ENCODE data around the gene CEMP1.

The CEMP1 gene

GRCh38 chr16:2517954-2518605 is 13.1 kb downstream of the CEMP1 start:
- Histone ChIP-seq H3K4me1 (ENCODE audit: control insufficient read depth, low read length) (peaks cover 57% of the 10 kb centered on the region), H3K9me3 (ENCODE audit: control insufficient read depth, insufficient read depth, low read length) (no peaks in the 10 kb centered on the region), H3K9me2 (replicated peaks; ENCODE audit: control insufficient read depth, low read length) (no peaks in the 10 kb centered on the region), H3K4me3 (ENCODE audit: low read length) (no peak overlapping the region), H3K27ac (ENCODE audit: low read depth, low read length) (no peak overlapping the region), H3F3A (ENCODE audit: control insufficient read depth, insufficient read depth) (peaks cover 8% of the 10 kb centered on the region), H3K27me3 (ENCODE audit: control insufficient read depth, low read length) (no peaks in the 10 kb centered on the region), H3K79me2 (ENCODE audit: control insufficient read depth, low read length) (peaks cover 71% of the 10 kb centered on the region), H3K36me3 (ENCODE audit: control insufficient read depth, low read length) (peaks cover 31% of the 10 kb centered on the region), H3K4me2 (ENCODE audit: low read length) (no peak overlapping the region), H4K20me1 (ENCODE audit: control insufficient read depth, insufficient read depth, low read depth, low read length) (peaks cover 13% of the 10 kb centered on the region)
- no peak for TF ChIP-seq CTCF (IDR thresholded peaks at IDR 0.05; ENCODE audit: low read depth, low read length, poor library complexity, severe bottlenecking)
- no peak for TF ChIP-seq EZH2phosphoT487 (IDR thresholded peaks at IDR 0.05; ENCODE audit: borderline replicate concordance, low read length)

DNA sequence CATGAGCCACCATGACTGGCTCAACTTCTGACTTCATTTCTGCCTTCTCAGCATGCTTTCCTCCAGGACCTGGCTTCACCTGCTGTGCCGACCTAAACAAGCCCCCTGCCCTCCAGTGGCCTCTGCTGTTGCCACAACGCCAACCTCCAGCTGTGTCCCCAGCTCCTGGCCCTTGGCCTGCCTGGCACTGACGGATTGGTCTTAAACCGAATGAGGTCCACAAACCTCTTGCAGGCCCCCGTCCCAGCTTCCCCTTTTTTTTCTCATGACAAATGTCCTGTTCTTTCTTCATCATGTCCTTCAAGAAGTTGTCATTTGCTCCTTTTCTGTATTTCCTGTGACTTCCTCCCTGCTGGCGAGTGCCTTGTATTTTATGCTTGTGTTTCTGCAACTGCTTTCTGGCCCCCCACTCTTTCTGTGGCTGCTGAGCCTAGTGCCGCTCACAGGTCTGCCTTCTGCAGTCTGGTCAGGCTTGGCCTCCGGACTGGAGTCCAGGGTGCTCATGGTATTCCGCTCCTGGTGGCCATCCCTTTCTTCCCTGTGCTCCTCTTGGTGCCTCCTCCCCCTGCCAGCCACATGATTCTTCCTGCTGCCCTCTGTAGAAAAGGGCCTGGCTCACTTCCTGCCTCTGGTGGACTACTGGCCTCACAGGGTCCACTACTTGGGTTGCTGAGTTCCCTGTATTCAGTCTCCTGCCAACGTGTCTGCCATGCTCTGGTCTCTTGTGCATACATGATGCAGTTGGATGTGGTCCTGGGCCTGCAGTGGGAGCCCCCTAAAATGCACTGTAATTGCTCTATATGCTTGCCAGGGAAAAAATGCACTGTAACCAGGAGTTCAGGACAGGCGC is 14.6 kb downstream of the CEMP1 start:
- peaks cover 10% of the 10 kb centered on the region for H3F3A ChIP-seq (ENCODE audit: control insufficient read depth, insufficient read depth)
- TF ChIP-seq EZH2phosphoT487 (IDR thresholded peaks at IDR 0.05; ENCODE audit: borderline replicate concordance, low read length) (no peak), CTCF (IDR thresholded peaks at IDR 0.05; ENCODE audit: low read depth, low read length, poor library complexity, severe bottlenecking) (no peak)
- peaks cover 71% of the 10 kb centered on the region for H3K79me2 ChIP-seq (ENCODE audit: control insufficient read depth, low read length)
- H3K9me3 ChIP-seq (ENCODE audit: control insufficient read depth, insufficient read depth, low read length): no peaks in the 10 kb centered on the region
- no peak overlapping the region for H3K27ac ChIP-seq (ENCODE audit: low read depth, low read length)
- peaks cover 68% of the 10 kb centered on the region for H3K4me1 ChIP-seq (ENCODE audit: control insufficient read depth, low read length)
- H3K4me3 ChIP-seq (ENCODE audit: low read length): no peak overlapping the region
- peaks cover 26% of the 10 kb centered on the region for H3K36me3 ChIP-seq (ENCODE audit: control insufficient read depth, low read length)
- no peaks in the 10 kb centered on the region for H3K9me2 ChIP-seq (replicated peaks; ENCODE audit: control insufficient read depth, low read length)
- peak overlapping the region; percentile 78; the same call in 1 of the 2 replicates for H3K4me2 ChIP-seq (ENCODE audit: low read length)
- no peaks in the 10 kb centered on the region for H3K27me3 ChIP-seq (ENCODE audit: control insufficient read depth, low read length)
- H4K20me1 ChIP-seq (ENCODE audit: control insufficient read depth, insufficient read depth, low read depth, low read length): peaks cover 13% of the 10 kb centered on the region

GRCh38 chr16:2515180-2515851 is 15.9 kb downstream of the CEMP1 start:
- Histone ChIP-seq H3K79me2 (ENCODE audit: control insufficient read depth, low read length) (peaks cover 60% of the 10 kb centered on the region), H3K9me2 (replicated peaks; ENCODE audit: control insufficient read depth, low read length) (no peaks in the 10 kb centered on the region), H3K4me1 (ENCODE audit: control insufficient read depth, low read length) (peaks cover 68% of the 10 kb centered on the region), H3K4me2 (ENCODE audit: low read length) (peak overlapping the region; percentile 78), H3K27ac (ENCODE audit: low read depth, low read length) (no peak overlapping the region), H3K27me3 (ENCODE audit: control insufficient read depth, low read length) (no peaks in the 10 kb centered on the region), H3F3A (ENCODE audit: control insufficient read depth, insufficient read depth) (peaks cover 10% of the 10 kb centered on the region), H3K4me3 (ENCODE audit: low read length) (peak overlapping the region; percentile 91), H3K9me3 (ENCODE audit: control insufficient read depth, insufficient read depth, low read length) (no peaks in the 10 kb centered on the region), H3K36me3 (ENCODE audit: control insufficient read depth, low read length) (peaks cover 20% of the 10 kb centered on the region), H4K20me1 (ENCODE audit: control insufficient read depth, insufficient read depth, low read depth, low read length) (peaks cover 13% of the 10 kb centered on the region)
- TF ChIP-seq CTCF (IDR thresholded peaks at IDR 0.05; ENCODE audit: low read depth, low read length, poor library complexity, severe bottlenecking): no peak
